ENCODE measurements around the gene CGB2.

GRCh38 chr19:49069026-49069425 lies 37.3 kb downstream of the CGB2 start:
- TF ChIP-seq ARNT (IDR thresholded peaks at IDR 0.05) (no peak), SUZ12 (IDR thresholded peaks at IDR 0.05) (no peak), TARDBP (IDR thresholded peaks at IDR 0.05) (no peak)

All from HEK293T (cell line).